DOHH2 (cell line): ENCODE results near the gene FAM131A.

Experiments
- H3F3A ChIP-seq: fragments of 200-600 bp; sonication (generic), shearing (Covaris generic); 2 replicates; pipeline ENCODE4 v1.6.0; 2016; ENCODE audit warnings: antibody characterized with exemption, mild to moderate bottlenecking; ENCODE audit not compliant: control insufficient read depth, insufficient read depth
- H3K27ac ChIP-seq: fragments of 200-600 bp; sonication (generic); 2 replicates; pipeline ENCODE4 v1.5.1; 2014; ENCODE audit warnings: low read depth, mild to moderate bottlenecking, low read length, moderate library complexity
- H3K27me3 ChIP-seq: fragments of 200-600 bp; sonication (generic); 2 replicates; pipeline ENCODE4 v1.6.1; 2014; ENCODE audit warnings: mild to moderate bottlenecking, low read length, mixed read lengths; ENCODE audit not compliant: control insufficient read depth
- H3K36me3 ChIP-seq: fragments of 200-600 bp; sonication (generic); 2 replicates; pipeline ENCODE4 v1.6.1; 2014; ENCODE audit warnings: mild to moderate bottlenecking, low read length, moderate library complexity, mixed read lengths; ENCODE audit not compliant: control insufficient read depth
- H3K4me1 ChIP-seq: fragments of 200-600 bp; sonication (generic); 2 replicates; pipeline ENCODE4 v1.6.1; 2014; ENCODE audit warnings: mild to moderate bottlenecking, low read length, mixed read lengths; ENCODE audit not compliant: control insufficient read depth
- H3K4me2 ChIP-seq: fragments of 200-600 bp; sonication (generic); 2 replicates; pipeline ENCODE4 v1.6.0; 2014; ENCODE audit warnings: mild to moderate bottlenecking, low read length, moderate library complexity
- H3K4me3 ChIP-seq: fragments of 200-600 bp; sonication (generic); 2 replicates; pipeline ENCODE4 v1.5.1; 2014; ENCODE audit warnings: mild to moderate bottlenecking, low read length, mixed read lengths
- H3K79me2 ChIP-seq: fragments of 200-600 bp; sonication (generic); 2 replicates; pipeline ENCODE4 v1.6.1; 2014; ENCODE audit warnings: mild to moderate bottlenecking, low read length, mixed read lengths; ENCODE audit not compliant: control insufficient read depth
- H3K9me2 ChIP-seq: fragments of 200-600 bp; sonication (generic); replicated peaks from 2 replicates; pipeline ENCODE4 v1.6.1; 2014; ENCODE audit warnings: mild to moderate bottlenecking, low read length, mixed read lengths; ENCODE audit not compliant: control insufficient read depth
- H3K9me3 ChIP-seq: fragments of 200-600 bp; sonication (generic); 2 replicates; pipeline ENCODE4 v1.6.1; 2014; ENCODE audit warnings: antibody characterized with exemption, low read length, mixed read lengths; ENCODE audit not compliant: control insufficient read depth, insufficient read depth
- H4K20me1 ChIP-seq: fragments of 200-600 bp; sonication (generic); 2 replicates; pipeline ENCODE4 v1.6.0; 2014; ENCODE audit warnings: low read depth, mild to moderate bottlenecking, antibody characterized with exemption, low read length, moderate library complexity; ENCODE audit not compliant: control insufficient read depth, insufficient read depth
- EZH2phosphoT487 ChIP-seq: fragments of 200-600 bp; sonication (generic); IDR thresholded peaks from 2 replicates; pipeline ENCODE4 v1.6.1; 2017; ENCODE audit warnings: borderline replicate concordance, mild to moderate bottlenecking, antibody characterized with exemption, low read length, moderate library complexity, mixed read lengths
- TF ChIP-seq, protein P1 (sequence below): fragments of 200-600 bp; sonication (generic); IDR thresholded peaks from one replicate; pipeline ENCODE4 v1.5.1; 2014; ENCODE audit warnings: antibody characterized with exemption, mild to moderate bottlenecking, low read depth, low read length; ENCODE audit not compliant: poor library complexity, severe bottlenecking

The FAM131A gene

DNA sequence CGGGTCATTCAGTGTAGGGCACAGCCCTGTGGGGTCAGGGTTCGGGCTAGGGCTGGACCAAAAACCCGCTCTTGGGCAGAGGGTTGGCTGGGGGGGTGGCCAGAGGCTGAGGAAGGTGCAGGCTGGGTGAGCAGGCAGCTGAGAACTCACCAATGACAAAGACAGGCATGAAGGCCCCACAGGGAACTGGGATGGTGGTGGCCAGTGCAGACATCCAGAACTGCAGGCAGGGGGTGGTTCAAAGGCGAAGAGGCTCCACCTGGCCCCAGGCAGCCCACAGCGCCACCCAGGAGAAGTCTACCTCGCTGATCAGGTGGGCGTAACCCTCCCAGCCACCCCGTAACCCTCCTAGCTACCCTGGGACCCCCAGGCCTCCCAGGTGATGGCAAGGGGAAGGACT, 17.4 kb downstream of the FAM131A start:
- peaks cover 3% of the 10 kb centered on the region; the same call in 1 of the 2 replicates for H3K4me1 ChIP-seq
- no peaks in the 10 kb centered on the region for H3K27me3 ChIP-seq
- no peaks in the 10 kb centered on the region for H3K79me2 ChIP-seq
- TF ChIP-seq, protein P1, sequence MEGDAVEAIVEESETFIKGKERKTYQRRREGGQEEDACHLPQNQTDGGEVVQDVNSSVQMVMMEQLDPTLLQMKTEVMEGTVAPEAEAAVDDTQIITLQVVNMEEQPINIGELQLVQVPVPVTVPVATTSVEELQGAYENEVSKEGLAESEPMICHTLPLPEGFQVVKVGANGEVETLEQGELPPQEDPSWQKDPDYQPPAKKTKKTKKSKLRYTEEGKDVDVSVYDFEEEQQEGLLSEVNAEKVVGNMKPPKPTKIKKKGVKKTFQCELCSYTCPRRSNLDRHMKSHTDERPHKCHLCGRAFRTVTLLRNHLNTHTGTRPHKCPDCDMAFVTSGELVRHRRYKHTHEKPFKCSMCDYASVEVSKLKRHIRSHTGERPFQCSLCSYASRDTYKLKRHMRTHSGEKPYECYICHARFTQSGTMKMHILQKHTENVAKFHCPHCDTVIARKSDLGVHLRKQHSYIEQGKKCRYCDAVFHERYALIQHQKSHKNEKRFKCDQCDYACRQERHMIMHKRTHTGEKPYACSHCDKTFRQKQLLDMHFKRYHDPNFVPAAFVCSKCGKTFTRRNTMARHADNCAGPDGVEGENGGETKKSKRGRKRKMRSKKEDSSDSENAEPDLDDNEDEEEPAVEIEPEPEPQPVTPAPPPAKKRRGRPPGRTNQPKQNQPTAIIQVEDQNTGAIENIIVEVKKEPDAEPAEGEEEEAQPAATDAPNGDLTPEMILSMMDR: no peak
- no peak for TF ChIP-seq EZH2phosphoT487
- no peaks in the 10 kb centered on the region for H3F3A ChIP-seq
- no peak overlapping the region for H3K4me3 ChIP-seq
- no peaks in the 10 kb centered on the region for H3K9me3 ChIP-seq
- H3K36me3 ChIP-seq: no peaks in the 10 kb centered on the region
- H3K4me2 ChIP-seq: no peak overlapping the region
- no peaks in the 10 kb centered on the region for H3K9me2 ChIP-seq
- no peaks in the 10 kb centered on the region for H4K20me1 ChIP-seq
- no peak overlapping the region for H3K27ac ChIP-seq

DNA sequence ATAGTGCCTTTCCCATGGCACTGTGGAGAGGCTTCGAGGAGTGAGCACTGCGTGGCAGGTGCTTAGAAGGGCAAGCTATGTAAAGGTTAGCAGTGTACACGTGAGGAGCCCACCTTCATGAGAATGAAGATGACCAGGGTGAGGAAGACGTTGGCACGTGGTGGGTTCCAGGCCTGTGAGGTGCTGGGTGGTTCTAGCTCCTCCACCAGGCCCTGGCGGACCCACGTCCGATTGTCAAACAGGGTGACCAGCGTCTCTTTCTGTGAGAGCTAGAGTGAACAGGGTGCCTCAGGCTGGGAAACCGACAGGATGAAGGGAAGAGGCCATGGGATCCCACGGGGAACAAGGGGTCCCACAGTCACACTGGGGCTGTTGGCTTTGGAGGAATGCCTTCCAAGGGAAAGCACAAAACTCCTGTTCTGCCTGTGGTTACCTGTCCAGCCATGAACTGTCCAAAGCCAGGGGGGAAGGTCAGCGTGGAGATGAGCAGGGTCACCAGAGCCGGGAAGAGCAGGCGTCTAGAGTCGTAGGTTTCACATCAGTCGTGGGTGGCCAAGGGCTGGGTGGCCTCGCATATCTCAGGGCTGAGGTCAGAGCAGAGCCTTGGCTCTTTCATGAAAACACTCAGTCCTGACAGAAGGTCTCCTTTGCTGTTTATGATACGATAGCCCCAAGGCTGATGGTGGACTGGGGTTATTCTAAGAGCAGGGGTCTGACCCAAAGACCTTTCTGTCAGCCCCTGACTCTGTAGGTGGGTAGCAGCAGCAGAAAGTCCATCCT, 18.1 kb downstream of the FAM131A start:
- H3K27me3 ChIP-seq: no peaks in the 10 kb centered on the region
- H3K4me2 ChIP-seq: no peak overlapping the region
- H3K9me2 ChIP-seq: no peaks in the 10 kb centered on the region
- H3K4me3 ChIP-seq: no peak overlapping the region
- peaks cover 4% of the 10 kb centered on the region for H3K4me1 ChIP-seq
- no peaks in the 10 kb centered on the region for H4K20me1 ChIP-seq
- no peaks in the 10 kb centered on the region for H3F3A ChIP-seq
- no peak overlapping the region for H3K27ac ChIP-seq
- no peaks in the 10 kb centered on the region for H3K36me3 ChIP-seq
- H3K79me2 ChIP-seq: no peaks in the 10 kb centered on the region
- no peaks in the 10 kb centered on the region for H3K9me3 ChIP-seq
- TF ChIP-seq EZH2phosphoT487: no peak
- TF ChIP-seq, protein P1: no peak

DNA sequence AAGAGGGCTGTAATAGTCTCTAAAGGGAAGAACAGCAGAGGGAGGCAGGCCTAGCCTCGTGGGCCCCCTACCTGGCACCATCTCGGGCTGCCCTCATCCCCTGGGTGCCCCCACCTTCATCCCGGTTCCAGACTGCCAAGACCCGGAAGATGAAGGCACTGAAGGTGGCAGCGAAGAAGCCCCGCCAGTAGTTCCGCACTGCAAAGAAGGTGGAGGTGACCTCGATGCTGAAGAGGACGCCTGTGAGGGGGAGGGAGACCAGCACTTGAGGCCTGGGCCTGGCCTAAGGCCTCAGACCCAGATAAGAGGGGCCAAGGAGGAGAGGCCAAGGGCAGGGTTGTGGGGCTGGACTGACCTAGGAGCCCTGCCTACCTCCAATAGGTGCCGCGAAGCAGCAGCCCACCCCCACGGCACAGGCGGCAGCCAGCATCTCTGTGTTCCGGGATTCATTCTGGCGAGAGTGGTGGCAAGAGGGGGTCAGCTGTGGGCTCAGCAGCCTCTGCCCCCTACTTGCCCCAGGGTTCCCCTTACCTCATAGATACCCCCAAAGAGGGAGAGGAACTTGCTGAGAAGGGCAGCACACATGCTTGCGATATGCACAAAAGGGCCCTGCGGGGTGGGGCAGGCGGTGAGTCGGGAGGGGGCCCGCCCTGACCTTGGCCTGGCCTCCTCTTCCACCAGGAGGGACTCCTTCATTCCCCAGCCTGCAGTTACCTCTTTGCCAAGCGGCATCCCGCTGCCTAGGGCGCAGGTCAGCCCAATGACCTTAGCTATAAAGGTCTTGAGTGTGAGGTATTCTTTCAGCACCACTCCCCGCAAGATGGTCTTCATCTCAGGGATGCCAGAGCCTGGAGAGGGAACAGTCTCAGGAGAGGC, 20.1 kb downstream of the FAM131A start:
- Histone ChIP-seq H3K27me3 (no peaks in the 10 kb centered on the region), H4K20me1 (no peaks in the 10 kb centered on the region), H3K9me3 (no peaks in the 10 kb centered on the region), H3K4me2 (no peak overlapping the region), H3F3A (no peaks in the 10 kb centered on the region), H3K27ac (no peak overlapping the region), H3K4me1 (peaks cover 13% of the 10 kb centered on the region), H3K9me2 (no peaks in the 10 kb centered on the region), H3K36me3 (peaks cover 6% of the 10 kb centered on the region; the same call in 1 of the 2 replicates), H3K79me2 (peaks cover 8% of the 10 kb centered on the region), H3K4me3 (no peak overlapping the region)
- TF ChIP-seq, protein P1: no peak
- no peak for TF ChIP-seq EZH2phosphoT487
